ENCODE results near the gene ANKRD40CL. TPM values are rescaled to one million over a fixed set of nuclear protein-coding genes. Genes with fewer than 3 reads are reported as not detected.

Gene ANKRD40CL
- total RNA-seq, 1 experiment from 2014 or later, result not detected

DNA sequence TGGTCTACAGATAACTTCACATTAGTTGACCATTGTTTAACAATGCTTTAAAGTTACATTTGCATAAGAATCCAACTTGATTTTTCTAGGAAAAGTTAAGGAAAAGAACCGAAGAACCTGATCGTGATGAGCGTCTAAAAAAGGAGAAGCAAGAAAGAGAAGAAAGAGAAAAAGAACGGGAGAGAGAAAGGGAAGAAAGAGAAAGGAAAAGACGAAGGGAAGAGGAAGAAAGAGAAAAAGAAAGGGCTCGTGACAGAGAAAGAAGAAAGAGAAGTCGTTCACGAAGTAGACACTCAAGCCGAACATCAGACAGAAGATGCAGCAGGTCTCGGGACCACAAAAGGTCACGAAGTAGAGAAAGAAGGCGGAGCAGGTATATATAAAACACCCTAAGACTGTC lies 21.7 kb downstream of the ANKRD40CL start:
- no TSS peak for BruUV-seq (replicated peaks)
- no peak overlapping the region for H3K27ac ChIP-seq (ENCODE audit: low read length)
- no peaks in the 10 kb centered on the region for H3K27me3 ChIP-seq (ENCODE audit: control insufficient read depth, insufficient read depth, low read length)
- intact Hi-C loops (cut with micrococcal nuclease; ENCODE audit: unreplicated experiment) (no loop called here), in situ Hi-C loops (cut with HindIII; ENCODE audit: low pct_unique_long_range_greater_than_20kb, low sequenced_read_pairs) (no loop called here)
- POLR2A ChIA-PET, result no interaction called here
- ATAC-seq (no peak), DNase-seq (ENCODE audit: low read depth, low spot score) (no peak)
- no peak overlapping the region for H3K4me3 ChIP-seq (ENCODE audit: low read depth in 2 of 2, low read length in 2 of 2)
- peaks cover 73% of the 10 kb centered on the region for H3K36me3 ChIP-seq (ENCODE audit: control insufficient read depth, insufficient read depth, low read length)
- TF ChIP-seq, protein P1, sequence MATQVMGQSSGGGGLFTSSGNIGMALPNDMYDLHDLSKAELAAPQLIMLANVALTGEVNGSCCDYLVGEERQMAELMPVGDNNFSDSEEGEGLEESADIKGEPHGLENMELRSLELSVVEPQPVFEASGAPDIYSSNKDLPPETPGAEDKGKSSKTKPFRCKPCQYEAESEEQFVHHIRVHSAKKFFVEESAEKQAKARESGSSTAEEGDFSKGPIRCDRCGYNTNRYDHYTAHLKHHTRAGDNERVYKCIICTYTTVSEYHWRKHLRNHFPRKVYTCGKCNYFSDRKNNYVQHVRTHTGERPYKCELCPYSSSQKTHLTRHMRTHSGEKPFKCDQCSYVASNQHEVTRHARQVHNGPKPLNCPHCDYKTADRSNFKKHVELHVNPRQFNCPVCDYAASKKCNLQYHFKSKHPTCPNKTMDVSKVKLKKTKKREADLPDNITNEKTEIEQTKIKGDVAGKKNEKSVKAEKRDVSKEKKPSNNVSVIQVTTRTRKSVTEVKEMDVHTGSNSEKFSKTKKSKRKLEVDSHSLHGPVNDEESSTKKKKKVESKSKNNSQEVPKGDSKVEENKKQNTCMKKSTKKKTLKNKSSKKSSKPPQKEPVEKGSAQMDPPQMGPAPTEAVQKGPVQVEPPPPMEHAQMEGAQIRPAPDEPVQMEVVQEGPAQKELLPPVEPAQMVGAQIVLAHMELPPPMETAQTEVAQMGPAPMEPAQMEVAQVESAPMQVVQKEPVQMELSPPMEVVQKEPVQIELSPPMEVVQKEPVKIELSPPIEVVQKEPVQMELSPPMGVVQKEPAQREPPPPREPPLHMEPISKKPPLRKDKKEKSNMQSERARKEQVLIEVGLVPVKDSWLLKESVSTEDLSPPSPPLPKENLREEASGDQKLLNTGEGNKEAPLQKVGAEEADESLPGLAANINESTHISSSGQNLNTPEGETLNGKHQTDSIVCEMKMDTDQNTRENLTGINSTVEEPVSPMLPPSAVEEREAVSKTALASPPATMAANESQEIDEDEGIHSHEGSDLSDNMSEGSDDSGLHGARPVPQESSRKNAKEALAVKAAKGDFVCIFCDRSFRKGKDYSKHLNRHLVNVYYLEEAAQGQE (IDR thresholded peaks at IDR 0.05; ENCODE audit: insufficient read depth in 1 of 2, low read depth in 2 of 2, low read length in 1 of 2), result no peak
- no peak for TF ChIP-seq SIN3A (IDR thresholded peaks at IDR 0.05; ENCODE audit: borderline replicate concordance, insufficient read depth, low read depth, low read length)
- TF ChIP-seq TCF7L2 (IDR thresholded peaks at IDR 0.05; ENCODE audit: low read depth, low read length), result no peak
- TF ChIP-seq, protein P2, sequence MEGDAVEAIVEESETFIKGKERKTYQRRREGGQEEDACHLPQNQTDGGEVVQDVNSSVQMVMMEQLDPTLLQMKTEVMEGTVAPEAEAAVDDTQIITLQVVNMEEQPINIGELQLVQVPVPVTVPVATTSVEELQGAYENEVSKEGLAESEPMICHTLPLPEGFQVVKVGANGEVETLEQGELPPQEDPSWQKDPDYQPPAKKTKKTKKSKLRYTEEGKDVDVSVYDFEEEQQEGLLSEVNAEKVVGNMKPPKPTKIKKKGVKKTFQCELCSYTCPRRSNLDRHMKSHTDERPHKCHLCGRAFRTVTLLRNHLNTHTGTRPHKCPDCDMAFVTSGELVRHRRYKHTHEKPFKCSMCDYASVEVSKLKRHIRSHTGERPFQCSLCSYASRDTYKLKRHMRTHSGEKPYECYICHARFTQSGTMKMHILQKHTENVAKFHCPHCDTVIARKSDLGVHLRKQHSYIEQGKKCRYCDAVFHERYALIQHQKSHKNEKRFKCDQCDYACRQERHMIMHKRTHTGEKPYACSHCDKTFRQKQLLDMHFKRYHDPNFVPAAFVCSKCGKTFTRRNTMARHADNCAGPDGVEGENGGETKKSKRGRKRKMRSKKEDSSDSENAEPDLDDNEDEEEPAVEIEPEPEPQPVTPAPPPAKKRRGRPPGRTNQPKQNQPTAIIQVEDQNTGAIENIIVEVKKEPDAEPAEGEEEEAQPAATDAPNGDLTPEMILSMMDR (IDR thresholded peaks at IDR 0.05), result no peak
- no peak for TF ChIP-seq POLR2AphosphoS5 (IDR thresholded peaks at IDR 0.05; ENCODE audit: low read depth, low read length)
- no peaks in the 10 kb centered on the region for H3K9me3 ChIP-seq (ENCODE audit: control insufficient read depth, insufficient read depth, low read depth, low read length)
- no peaks in the 10 kb centered on the region for H3K4me1 ChIP-seq (ENCODE audit: control insufficient read depth, insufficient read depth, low read length)
- CTCF ChIA-PET, result no interaction called here

DNA sequence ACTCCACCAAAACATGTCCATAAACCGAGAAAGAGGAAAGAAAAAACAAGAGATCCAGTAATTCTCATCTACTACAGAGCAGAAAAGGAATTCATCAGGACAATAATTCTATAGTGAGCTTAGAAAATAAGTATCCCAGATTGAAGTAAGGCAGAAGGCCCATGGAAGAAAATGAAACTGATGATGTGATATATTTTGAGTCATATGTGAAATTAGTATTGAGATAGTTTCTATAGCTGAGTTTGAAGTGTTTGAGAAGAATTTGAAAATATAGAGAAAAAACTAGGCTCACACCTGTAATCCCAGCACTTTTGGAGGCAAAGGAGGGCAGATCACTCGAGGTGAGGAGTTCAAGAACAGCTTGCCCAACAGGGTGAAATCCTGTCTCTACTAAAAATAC lies 28.2 kb downstream of the ANKRD40CL start:
- CTCF ChIA-PET, result no interaction called here
- TF ChIP-seq POLR2AphosphoS5 (IDR thresholded peaks at IDR 0.05; ENCODE audit: low read depth, low read length) (no peak), SIN3A (IDR thresholded peaks at IDR 0.05; ENCODE audit: borderline replicate concordance, insufficient read depth, low read depth, low read length) (no peak), TCF7L2 (IDR thresholded peaks at IDR 0.05; ENCODE audit: low read depth, low read length) (no peak)
- TF ChIP-seq, protein P1 (IDR thresholded peaks at IDR 0.05; ENCODE audit: insufficient read depth in 1 of 2, low read depth in 2 of 2, low read length in 1 of 2), result no peak
- TF ChIP-seq, protein P2 (IDR thresholded peaks at IDR 0.05), result no peak
- ATAC-seq, result no peak

More for the DNA sequence above, 28.2 kb downstream of the ANKRD40CL start:
- DNase-seq (ENCODE audit: low read depth, low spot score), result no peak
- POLR2A ChIA-PET, result no interaction called here
- H3K4me3 ChIP-seq (ENCODE audit: low read depth in 2 of 2, low read length in 2 of 2), result no peak overlapping the region
- H3K9me3 ChIP-seq (ENCODE audit: control insufficient read depth, insufficient read depth, low read depth, low read length), result no peaks in the 10 kb centered on the region
- no TSS peak for BruUV-seq (replicated peaks)
- in situ Hi-C loops (cut with HindIII; ENCODE audit: low pct_unique_long_range_greater_than_20kb, low sequenced_read_pairs) (no loop called here), intact Hi-C loops (cut with micrococcal nuclease; ENCODE audit: unreplicated experiment) (no loop called here)
- H3K36me3 ChIP-seq (ENCODE audit: control insufficient read depth, insufficient read depth, low read length), result peaks cover 51% of the 10 kb centered on the region
- no peaks in the 10 kb centered on the region for H3K4me1 ChIP-seq (ENCODE audit: control insufficient read depth, insufficient read depth, low read length)
- H3K27me3 ChIP-seq (ENCODE audit: control insufficient read depth, insufficient read depth, low read length), result no peaks in the 10 kb centered on the region
- H3K27ac ChIP-seq (ENCODE audit: low read length), result no peak overlapping the region

Data from Panc1 (cell line).